T-cell (primary cell): ENCODE measurements around the gene MGARP. TPM values are rescaled to one million over a fixed set of nuclear protein-coding genes. Genes with fewer than 3 reads are reported as not detected.

Experiments used
- ATAC-seq, 4 experiments: fragments of 200-7000 bp in 3 of 4; fragments of 150-1000 bp in 1 of 4; cut with Tn5 transposase; replicated peaks in 1 of 4; 1 replicate in 3 of 4; 2 replicates in 1 of 4; pipeline ENCODE4 v1.10.0; 2021; ENCODE audit warnings: moderate library complexity in 3 of 4, mild to moderate bottlenecking in 2 of 4, moderate number of reproducible peaks in 1 of 4
- CTCF ChIA-PET, 2 donors: fragments of 300-600 bp; sonication (Branson Sonifier 250); formaldehyde crosslinking; loops; one replicate each; lab custom pipeline; 2022; ENCODE audit warnings: antibody characterized with exemption in 2 of 2; lab: Charles Lee
- POLR2A ChIA-PET, 2 donors: fragments of 300-600 bp; sonication (Branson Sonifier 250); formaldehyde crosslinking; loops; one replicate each; lab custom pipeline; 2022; ENCODE audit warnings: antibody characterized with exemption in 2 of 2; lab: Charles Lee
- DNase-seq, 35 experiments: peaks; one replicate each; pipeline versions ENCODE4 v3.0.0 to v3.0.0-alpha.2; 2013 to 2023
- H3K27ac ChIP-seq: one replicate; pipeline ENCODE4 v1.5.1; 2013; ENCODE audit warnings: low read length
- H3K27me3 ChIP-seq, 2 experiments: replicated peaks in 1 of 2; 1 replicate in 1 of 2; 2 replicates in 1 of 2; pipeline versions ENCODE4 v1.6.1 to v1.7.0; 2013; ENCODE audit warnings: low read length in 1 of 2, mixed read lengths in 1 of 2; ENCODE audit not compliant: control insufficient read depth in 2 of 2, insufficient read depth in 2 of 2; ENCODE audit errors: extremely low read depth in 1 of 2
- H3K36me3 ChIP-seq, 2 donors: 1 replicate in 1 of 2; 2 replicates in 1 of 2; pipeline versions ENCODE4 v1.6.1 to v1.7.0; 2013; ENCODE audit warnings: low read length in 1 of 2; ENCODE audit not compliant: control insufficient read depth in 2 of 2, insufficient read depth in 1 of 2; ENCODE audit errors: extremely low read depth in 1 of 2
- H3K4me1 ChIP-seq, 2 experiments: 1 replicate in 1 of 2; 2 replicates in 1 of 2; pipeline versions ENCODE4 v1.6.1 to v1.7.0; 2013; ENCODE audit warnings: low read length in 2 of 2, mixed read lengths in 1 of 2; ENCODE audit not compliant: insufficient read depth in 2 of 2, control insufficient read depth in 1 of 2; ENCODE audit errors: extremely low read depth in 1 of 2
- H3K4me3 ChIP-seq, 2 donors: 1 replicate in 1 of 2; 2 replicates in 1 of 2; pipeline versions ENCODE4 v1.5.1 to v1.7.0; 2013; ENCODE audit warnings: mild to moderate bottlenecking in 2 of 2, low read length in 1 of 2, moderate library complexity in 1 of 2; ENCODE audit not compliant: control insufficient read depth in 1 of 2; ENCODE audit errors: extremely low read depth in 1 of 2
- H3K9me3 ChIP-seq: 2 replicates; pipeline ENCODE4 v1.7.0; 2013
- H3K27ac Mint-ChIP-seq, 2 donors: one replicate each; pipeline ENCODE4 v1.8.0; 2020 to 2021; ENCODE audit warnings: mild to moderate bottlenecking in 2 of 2, mixed read lengths in 2 of 2
- H3K27me3 Mint-ChIP-seq, 2 donors: one replicate each; pipeline ENCODE4 v1.8.0; 2021 to 2022; ENCODE audit warnings: mixed read lengths in 2 of 2
- H3K36me3 Mint-ChIP-seq: one replicate; pipeline ENCODE4 v1.8.0; 2021; ENCODE audit warnings: mixed read lengths
- H3K4me1 Mint-ChIP-seq, 3 donors: one replicate each; pipeline ENCODE4 v1.8.0; 2020 to 2022; ENCODE audit warnings: mixed read lengths in 3 of 3, mild to moderate bottlenecking in 1 of 3
- H3K4me3 Mint-ChIP-seq, 3 donors: one replicate each; pipeline ENCODE4 v1.8.0; 2020 to 2022; ENCODE audit warnings: mild to moderate bottlenecking in 3 of 3, mixed read lengths in 3 of 3, moderate library complexity in 3 of 3
- H3K9me3 Mint-ChIP-seq, 3 donors: one replicate each; pipeline ENCODE4 v1.8.0; 2020 to 2022; ENCODE audit warnings: mixed read lengths in 3 of 3
- WGBS: methylation state at CpG from one replicate; pipeline ENCODE4 v1.1.5; 2013; ENCODE audit warnings: missing lambda C conversion rate; ENCODE audit not compliant: insufficient coverage; 5-methylcytosine and 5-hydroxymethylcytosine counted together
- total RNA-seq, 35 experiments: library from RNA in 6 of 35; stranded (reverse) in 6 of 35; fragments of 120-200 nt in 1 of 35; gene quantifications; one replicate each; pipeline versions ENCODE4 v1.2.1 to v1.2.4 and lab custom pipeline; 2013 to 2026

Gene MGARP
- total RNA-seq, 5 donors from 2014 or later (not counting 1 experiment from before 2014, with no cell fraction given) = 0.25 to 0.61 (median 0.39) TPM; not detected in 1

DNA sequence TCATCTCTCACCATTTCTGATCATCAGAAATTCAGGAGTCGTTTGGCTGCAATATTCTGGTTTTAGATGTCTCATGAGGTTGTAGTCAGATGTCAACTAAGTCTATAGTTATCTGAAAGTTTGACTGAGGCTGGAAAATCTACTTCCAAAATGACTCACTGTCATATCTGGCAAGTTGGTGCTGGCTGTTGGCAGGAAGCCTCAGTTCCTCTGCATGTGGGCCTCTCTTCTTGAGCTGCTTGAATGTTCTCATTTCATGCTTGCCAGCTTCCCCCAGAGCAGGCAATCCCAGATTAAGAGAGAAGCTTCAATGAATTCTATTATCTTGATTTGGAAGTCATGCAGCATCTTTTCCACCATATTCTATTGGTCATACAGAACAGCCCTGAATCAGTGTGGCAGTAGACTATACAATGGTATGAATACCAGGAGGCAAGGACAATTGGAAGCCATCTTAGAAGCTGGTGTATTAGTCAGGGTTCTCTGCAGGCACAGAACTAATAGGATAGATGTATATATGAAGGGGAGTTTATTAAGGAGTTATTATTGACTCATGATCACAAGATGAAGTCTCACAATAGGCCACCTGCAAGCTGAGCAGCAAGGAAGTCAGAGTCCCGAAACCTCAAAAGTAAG lies 56.2 kb downstream of the MGARP start:
- H3K27ac ChIP-seq = no peak overlapping the region
- Mint-ChIP-seq H3K36me3 (no peaks in the 10 kb centered on the region), H3K9me3 (no peaks in the 10 kb centered on the region), H3K27me3 (no peaks in the 10 kb centered on the region), H3K4me1 (peaks cover 2 to 10% (median 9%) of the 10 kb centered on the region in 3 donors), H3K4me3 (no peak overlapping the region), H3K27ac (no peak overlapping the region)
- WGBS = 100% methylated on average over 1 of the region's 2 CpGs
- no peak overlapping the region for H3K4me3 ChIP-seq
- no peaks in the 10 kb centered on the region for H3K36me3 ChIP-seq
- CTCF ChIA-PET = interaction anchor here in 1 of 2 donors (0.6 kb wide), 1 partner anchor 121 kb away, joined by 7 read pairs; no protein-coding TSS in a partner anchor
- no peak for DNase-seq
- no peaks in the 10 kb centered on the region for H3K4me1 ChIP-seq
- no peak for ATAC-seq
- no peaks in the 10 kb centered on the region for H3K9me3 ChIP-seq
- POLR2A ChIA-PET = no interaction called here
- no peaks in the 10 kb centered on the region for H3K27me3 ChIP-seq

DNA sequence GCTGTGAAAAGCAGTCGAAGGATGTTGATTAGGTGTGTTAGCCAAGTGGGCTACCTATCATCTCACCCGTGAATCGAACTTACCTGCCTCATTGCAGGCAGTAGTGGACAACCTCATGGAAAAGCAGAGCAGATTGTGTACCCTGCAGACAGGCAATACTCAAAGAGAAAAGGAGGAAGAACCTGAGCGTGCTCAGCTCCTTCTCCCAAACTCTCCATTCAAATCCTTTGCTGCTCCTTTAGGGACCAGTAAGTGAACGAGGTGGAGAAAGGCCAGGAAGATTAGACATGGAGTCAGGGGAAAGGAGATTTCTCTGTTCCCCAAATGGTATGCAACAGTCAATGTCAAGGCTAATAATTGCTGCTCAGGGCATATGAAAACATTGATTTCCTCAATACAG lies 57.8 kb downstream of the MGARP start:
- ATAC-seq (no peak), DNase-seq (no peak)
- 93% methylated on average over 2 of the region's 5 CpGs for WGBS
- no peaks in the 10 kb centered on the region for H3K36me3 Mint-ChIP-seq
- Histone ChIP-seq H3K36me3 (no peaks in the 10 kb centered on the region), H3K4me3 (no peak overlapping the region), H3K27ac (no peak overlapping the region), H3K9me3 (no peaks in the 10 kb centered on the region), H3K27me3 (no peaks in the 10 kb centered on the region), H3K4me1 (no peaks in the 10 kb centered on the region)
- no peaks in the 10 kb centered on the region for H3K9me3 Mint-ChIP-seq
- H3K27me3 Mint-ChIP-seq = no peaks in the 10 kb centered on the region
- H3K4me3 Mint-ChIP-seq = no peak overlapping the region
- ChIA-PET CTCF (no interaction called here), POLR2A (no interaction called here)
- H3K4me1 Mint-ChIP-seq = peaks cover 2 to 10% (median 10%) of the 10 kb centered on the region in 3 donors
- no peak overlapping the region for H3K27ac Mint-ChIP-seq

DNA sequence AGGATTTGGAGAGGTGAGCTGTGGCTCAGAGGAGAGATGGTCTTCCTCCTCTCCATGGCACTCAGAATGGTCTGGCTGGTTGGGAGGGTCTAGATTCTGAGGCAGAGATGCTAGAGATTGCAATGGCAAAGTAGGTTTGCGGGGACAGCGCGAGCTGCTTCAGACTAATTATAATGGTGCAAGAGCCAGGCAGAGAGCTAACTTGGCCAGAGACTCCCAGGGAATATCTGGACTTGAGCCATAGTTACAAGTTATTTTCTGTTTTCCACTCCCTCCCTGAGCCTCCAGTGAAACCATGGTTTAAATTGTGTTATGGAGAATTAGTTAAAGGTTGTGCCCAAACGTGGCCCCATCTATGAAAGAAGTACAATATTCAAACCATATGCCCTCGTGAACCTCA lies 58.3 kb downstream of the MGARP start:
- CTCF ChIA-PET = no interaction called here
- Histone ChIP-seq H3K9me3 (no peaks in the 10 kb centered on the region), H3K4me3 (no peak overlapping the region), H3K36me3 (no peaks in the 10 kb centered on the region), H3K27ac (no peak overlapping the region), H3K4me1 (no peaks in the 10 kb centered on the region), H3K27me3 (no peaks in the 10 kb centered on the region)
- ATAC-seq (no peak), DNase-seq (no peak)
- no peaks in the 10 kb centered on the region for H3K27me3 Mint-ChIP-seq
- H3K4me1 Mint-ChIP-seq = peaks cover 2 to 10% (median 10%) of the 10 kb centered on the region in 3 donors
- H3K4me3 Mint-ChIP-seq = no peak overlapping the region
- POLR2A ChIA-PET = no interaction called here
- H3K36me3 Mint-ChIP-seq = no peaks in the 10 kb centered on the region
- WGBS = 100% methylated on average over 3 of the region's 5 CpGs
- H3K27ac Mint-ChIP-seq = no peak overlapping the region
- H3K9me3 Mint-ChIP-seq = no peaks in the 10 kb centered on the region

DNA sequence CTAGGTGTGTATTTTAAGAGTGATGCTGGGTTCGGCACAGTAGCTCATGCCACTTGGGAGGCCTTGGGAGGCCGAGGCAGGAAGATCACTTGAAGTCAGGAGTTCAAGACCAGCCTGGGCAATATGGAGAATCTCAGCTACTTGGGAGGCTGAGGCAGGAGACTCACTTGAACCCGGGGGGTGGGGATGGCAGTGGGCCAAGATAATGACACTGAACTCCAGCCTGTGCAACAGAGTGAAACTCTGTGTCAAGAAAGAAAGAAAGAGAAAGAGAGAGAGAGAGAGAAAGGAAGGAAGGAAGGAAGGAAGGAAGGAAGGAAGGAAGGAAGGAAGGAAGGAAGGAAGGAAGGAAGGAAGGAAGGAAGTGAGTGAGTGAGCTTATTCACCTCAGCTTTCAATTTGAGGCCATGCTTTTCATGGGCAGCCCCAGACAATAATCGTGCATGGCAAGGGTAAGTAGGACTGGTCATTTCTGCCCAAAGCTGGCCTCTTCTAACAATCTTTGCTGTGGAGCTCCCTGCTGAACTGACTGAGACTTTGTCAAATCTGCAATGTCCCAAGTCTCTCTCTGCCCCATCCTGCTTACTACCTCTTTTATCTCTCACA lies 60.5 kb downstream of the MGARP start:
- Histone ChIP-seq H3K4me3 (no peak overlapping the region), H3K36me3 (no peaks in the 10 kb centered on the region), H3K27ac (no peak overlapping the region), H3K9me3 (no peaks in the 10 kb centered on the region), H3K4me1 (no peaks in the 10 kb centered on the region), H3K27me3 (no peaks in the 10 kb centered on the region)
- ATAC-seq (no peak), DNase-seq (no peak)
- ChIA-PET POLR2A (interaction anchor here in 1 of 2 donors (0.5 kb wide), 1 partner anchor 120 kb away, joined by 3 read pairs; no protein-coding TSS in a partner anchor), CTCF (interaction anchor here (0.5 to 0.6 kb wide), 2 partner anchors 15 to 92 kb away, joined by 5 to 7 read pairs; no protein-coding TSS in a partner anchor)
- 58% methylated on average over 3 of the region's 4 CpGs for WGBS
- Mint-ChIP-seq H3K4me3 (no peak overlapping the region), H3K27me3 (no peaks in the 10 kb centered on the region), H3K4me1 (peaks cover 4 to 13% (median 10%) of the 10 kb centered on the region in 3 donors), H3K9me3 (no peaks in the 10 kb centered on the region), H3K27ac (no peak overlapping the region), H3K36me3 (no peaks in the 10 kb centered on the region)

Other genes with a start within 250 kb of the MGARP start
- gene ELF2, start 103.0 kb downstream of the MGARP start, total RNA-seq = 10 to 100 TPM; 52.8 to 78.1 (median 54.0) TPM
- 10 to 100 TPM; 45.1 to 64.0 (median 50.7) TPM for gene NAA15, start 21.3 kb upstream of the MGARP start, total RNA-seq
- 10 to 100 TPM; 19.6 to 29.1 (median 26.8) TPM for gene NDUFC1, start 22.3 kb upstream of the MGARP start, total RNA-seq
- gene RAB33B, start 173.9 kb upstream of the MGARP start, total RNA-seq = 10 to 100 TPM; 11.9 to 17.9 (median 12.8) TPM